ENCODE results near the gene HOXA6. TPM values are rescaled to one million over a fixed set of nuclear protein-coding genes. Genes with fewer than 3 reads are reported as not detected.

Gene HOXA6
- total RNA-seq, 1 donor from 2014 or later: not detected

DNA sequence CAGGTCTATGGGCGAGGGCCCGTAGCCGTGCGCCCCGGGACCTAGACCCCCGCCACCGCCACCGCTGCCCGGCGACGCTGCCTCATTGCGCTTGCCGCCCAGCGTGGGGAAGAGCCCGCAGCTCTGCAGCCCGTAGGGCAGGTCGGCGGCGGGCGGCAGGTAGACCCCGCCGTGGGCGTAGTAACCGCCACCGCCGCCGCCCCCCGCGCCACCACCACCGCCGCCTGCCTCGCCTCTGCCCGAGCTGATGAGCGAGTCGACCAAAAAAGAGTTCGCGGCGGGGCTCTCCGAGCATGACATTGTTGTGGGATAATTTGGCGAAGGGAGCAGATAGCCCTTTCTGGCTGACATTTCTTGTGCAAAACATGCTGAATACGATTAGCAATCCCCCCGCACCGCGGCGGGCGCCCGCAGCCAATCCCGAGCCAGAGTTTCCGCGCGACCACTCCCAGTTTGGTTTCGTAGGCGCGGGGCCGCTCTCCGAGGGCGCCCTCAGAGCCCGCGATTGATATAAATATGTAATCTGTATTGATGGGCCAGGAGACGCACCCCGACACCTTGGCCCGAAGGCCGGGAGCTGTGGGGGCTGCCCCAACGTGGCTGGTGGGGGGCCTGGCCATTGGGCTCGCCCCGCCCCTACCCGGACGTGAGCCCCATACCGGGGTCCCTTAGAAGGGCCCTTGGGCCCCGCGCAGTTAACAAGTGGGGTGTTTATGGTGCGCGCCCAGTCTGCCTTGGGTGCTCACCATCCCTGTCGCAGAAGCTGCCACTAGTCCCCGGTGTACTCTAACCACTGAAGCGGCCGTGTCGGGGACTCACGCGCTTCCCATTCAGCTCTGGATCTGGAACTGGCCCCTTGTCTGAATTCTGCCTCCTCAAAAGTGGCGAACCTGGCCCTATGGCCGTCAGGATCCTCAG, 26.6 kb upstream of the HOXA6 start, which contains the start of gene HOXA10:
Gene HOXA10, minus strand, starts transcription at position 365 of the 918 bp plus-strand sequence. Its CDS starts 14 bp downstream, at position 351.
- intact Hi-C loops (cut with micrococcal nuclease): loop anchor here (2.0 kb wide), 1 partner anchor 25 kb away; no protein-coding TSS in a partner anchor

DNA sequence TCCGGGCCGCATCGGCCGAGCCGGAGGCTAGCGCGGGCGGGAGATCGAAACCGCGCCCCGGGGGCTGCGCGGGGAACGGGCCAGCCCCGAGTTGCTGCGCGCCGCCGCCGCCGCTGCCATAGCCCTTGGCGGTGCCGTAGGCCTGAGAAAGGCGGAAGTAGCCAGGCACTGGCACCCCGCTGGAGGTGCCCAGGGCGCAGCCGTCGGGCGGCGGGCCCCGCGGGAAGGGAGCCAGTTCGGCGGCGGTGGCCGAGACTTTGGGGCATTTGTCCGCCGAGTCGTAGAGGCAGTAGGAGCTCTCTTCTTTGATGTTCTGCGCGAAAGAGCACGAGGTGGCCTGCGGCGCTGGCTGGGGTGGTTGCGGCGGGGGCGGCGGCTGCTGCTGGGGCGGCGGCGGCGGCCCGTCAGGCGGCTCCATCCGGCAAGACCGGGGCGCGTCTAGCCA, 26.0 kb upstream of the HOXA6 start:
- intact Hi-C loops (cut with micrococcal nuclease): loop anchor here (2.0 kb wide), 1 partner anchor 25 kb away; no protein-coding TSS in a partner anchor

DNA sequence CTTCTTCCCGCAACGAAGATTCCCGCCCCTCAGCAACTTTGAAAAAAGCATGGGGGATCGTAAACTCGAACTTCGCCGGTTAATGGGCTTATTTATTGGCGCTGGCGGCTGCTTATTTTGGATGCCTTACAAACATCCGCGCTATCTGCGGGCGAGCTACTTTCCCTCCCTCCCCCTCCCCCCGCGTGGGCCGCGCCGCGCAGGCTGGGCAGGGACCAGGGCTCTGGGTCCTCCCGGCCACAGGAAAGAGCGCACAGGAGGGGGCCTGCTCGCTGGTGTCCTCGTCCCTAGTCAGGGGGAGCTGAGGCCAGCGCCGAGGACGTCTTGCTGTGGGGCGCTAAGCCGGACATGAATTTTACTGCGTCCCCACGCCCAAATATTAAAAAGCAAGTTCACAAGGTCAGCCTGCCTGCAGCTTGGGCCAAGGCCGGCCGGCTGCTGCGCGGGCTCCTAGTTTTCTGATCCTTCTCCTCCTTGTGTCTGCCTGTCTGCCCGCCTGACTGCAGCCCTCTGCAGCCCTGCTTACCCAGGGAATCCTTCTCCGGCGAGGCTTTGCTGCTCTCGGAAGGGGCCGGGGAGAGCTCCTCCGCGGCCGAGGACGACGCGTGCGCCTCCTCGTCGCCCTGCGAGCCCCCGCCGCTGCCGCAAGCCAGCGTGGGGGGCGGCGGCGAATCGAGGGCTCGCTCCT, 25.4 kb upstream of the HOXA6 start:
- intact Hi-C loops (cut with micrococcal nuclease): loop anchor here (2.0 kb wide), 1 partner anchor 26 kb away; no protein-coding TSS in a partner anchor

DNA sequence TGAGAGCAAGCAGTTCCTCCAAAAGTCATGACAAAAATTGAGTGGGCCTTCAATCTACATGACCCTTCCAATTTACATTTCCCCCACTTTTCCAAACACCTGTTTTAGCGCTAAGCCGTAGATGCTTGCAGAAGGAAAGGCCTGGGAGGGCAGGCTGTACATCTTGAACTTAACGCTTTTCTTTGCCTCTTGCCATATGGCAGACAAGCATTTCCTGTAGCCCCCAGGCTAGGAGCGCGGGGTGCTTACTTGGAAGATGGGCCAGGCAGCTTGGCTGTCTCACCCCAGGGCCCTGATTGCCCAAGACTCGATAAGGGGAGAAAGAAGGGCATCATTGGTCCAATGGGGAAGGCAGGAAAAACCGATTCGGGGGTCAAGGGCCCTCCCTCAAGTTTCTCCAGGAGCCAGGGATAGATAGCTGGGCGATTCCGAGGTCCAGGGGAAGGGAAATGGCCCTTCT, 24.8 kb upstream of the HOXA6 start:
- intact Hi-C loops (cut with micrococcal nuclease): loop anchor here (2.0 kb wide), 1 partner anchor 26 kb away; no protein-coding TSS in a partner anchor

DNA sequence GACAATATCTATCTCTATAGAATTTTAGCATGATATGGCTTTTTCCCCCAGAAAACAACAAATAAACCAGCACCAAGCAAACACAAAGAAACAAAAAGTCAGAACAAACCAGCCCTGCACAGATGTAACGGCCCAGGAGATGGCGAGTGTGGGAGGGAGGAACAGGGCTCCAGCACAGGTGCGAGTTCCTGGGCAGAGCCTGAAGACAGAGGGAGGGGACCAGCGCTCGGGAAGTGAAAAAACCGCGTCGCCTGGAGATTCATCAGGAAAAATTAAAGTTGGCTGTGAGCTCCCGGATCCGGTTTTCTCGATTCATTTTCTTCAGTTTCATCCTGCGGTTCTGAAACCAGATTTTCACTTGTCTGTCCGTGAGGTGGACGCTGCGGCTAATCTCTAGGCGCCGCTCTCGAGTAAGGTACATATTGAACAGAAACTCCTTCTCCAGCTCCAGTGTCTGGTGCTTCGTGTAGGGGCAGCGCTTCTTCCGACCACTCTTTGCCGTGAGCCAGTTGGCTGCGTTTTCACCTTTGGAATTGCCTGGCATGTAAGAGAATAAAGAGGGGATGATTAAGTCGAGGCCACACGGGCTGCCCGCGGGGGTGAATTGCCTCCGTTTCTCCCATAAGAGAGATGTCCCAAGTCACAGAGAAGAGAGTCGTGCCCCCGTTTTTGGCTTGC, 24.2 kb upstream of the HOXA6 start:
- intact Hi-C loops (cut with micrococcal nuclease): loop anchor here (2.0 kb wide), 1 partner anchor 27 kb away; no protein-coding TSS in a partner anchor

DNA sequence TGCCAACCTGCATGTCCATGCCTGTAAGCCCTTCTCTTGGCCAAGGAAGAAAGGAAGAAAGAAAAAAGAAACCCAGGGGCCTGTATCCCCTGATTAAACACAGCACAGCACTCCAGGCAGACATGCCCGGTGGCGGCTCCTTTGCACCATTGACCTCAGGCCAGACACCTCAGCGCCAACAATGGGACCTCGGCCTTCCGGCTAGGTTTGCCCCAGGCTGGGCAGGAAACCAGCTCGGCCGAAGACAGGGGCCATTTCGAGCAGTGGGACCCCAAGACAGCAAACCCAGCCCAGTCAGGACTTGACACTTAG, 23.7 kb upstream of the HOXA6 start:
- intact Hi-C loops (cut with micrococcal nuclease): no loop called here

DNA sequence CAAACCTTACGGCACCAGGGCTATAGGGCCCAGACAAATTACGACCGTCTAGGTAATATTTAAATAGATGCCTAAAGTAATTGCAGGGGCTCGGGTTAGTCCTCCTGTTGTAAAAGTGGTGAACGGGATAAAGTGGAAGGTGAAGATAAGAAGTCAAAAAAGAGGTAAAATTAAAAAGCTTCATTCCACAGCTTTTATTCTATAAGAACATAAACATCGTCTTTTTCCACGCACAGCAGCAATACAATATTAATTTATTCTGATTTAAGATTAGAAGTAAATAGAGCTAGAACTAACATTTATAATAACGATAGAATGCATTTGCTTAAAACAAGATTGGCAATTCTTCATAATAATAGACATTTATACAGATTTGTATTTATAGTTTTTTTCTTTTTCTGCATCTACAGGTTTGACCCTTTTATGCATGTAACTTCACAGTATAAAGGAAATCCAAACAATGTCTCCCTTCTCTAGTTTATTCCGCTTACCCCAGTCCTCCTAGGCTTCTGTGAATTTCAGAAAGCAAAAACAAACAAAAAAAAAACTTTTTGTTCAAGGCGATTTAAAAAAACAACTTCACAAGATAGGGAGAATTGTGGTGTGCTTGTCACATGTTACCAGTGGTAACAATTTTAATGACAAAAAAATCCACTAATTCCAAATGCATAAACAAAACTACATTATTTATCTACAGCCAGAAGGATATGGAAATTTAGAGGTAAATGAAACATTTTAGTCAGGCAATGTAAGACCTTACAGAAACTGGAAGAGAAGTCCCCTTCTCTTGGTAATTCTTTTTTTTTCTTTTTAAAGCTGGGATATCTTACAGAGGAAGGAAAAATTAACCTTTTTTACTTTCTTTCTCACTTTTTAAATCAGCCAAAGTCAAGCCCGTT, 23.1 kb upstream of the HOXA6 start:
- intact Hi-C loops (cut with micrococcal nuclease): no loop called here

DNA sequence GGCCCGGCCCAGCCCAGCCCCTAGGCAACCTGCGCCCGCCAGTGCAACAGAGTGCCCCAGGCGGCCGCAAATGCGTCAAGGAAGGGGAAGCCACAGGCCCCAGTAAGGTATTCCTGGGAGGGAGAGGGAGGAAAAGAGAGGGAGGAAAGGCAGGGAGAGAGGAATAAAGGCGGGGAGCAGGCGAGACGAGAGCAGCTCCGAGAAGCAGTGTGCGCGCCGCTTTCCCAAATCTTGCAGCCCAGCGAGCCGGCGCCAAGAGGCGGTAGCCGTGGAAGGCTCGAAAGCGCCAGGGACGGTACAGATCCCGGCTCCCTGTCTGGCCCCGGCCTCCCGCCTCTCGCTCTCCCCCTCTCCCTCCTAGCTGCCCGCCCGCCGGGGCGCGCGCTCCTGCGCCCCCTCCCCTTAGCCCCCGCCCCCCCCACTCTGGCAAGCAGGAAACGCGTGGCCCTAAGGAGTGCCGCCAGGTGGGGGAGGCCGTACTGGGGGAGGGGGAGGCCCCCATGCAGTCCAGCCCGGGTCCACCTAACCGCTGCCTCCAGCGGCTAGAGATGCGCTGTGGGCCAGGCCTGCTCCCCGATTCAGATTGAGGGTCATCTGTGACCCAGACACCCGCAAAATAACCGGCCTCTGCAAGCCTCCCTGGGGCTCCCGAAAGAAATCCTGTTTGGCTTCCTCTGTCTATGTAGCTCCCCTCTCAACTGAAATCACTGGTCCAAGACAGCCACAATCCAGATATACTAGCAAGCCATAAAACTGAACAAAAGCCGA, 22.3 kb upstream of the HOXA6 start:
- intact Hi-C loops (cut with micrococcal nuclease): loop anchor here (2.0 kb wide), 1 partner anchor 15 kb away; the partner anchor contains the start of gene HOXA11

DNA sequence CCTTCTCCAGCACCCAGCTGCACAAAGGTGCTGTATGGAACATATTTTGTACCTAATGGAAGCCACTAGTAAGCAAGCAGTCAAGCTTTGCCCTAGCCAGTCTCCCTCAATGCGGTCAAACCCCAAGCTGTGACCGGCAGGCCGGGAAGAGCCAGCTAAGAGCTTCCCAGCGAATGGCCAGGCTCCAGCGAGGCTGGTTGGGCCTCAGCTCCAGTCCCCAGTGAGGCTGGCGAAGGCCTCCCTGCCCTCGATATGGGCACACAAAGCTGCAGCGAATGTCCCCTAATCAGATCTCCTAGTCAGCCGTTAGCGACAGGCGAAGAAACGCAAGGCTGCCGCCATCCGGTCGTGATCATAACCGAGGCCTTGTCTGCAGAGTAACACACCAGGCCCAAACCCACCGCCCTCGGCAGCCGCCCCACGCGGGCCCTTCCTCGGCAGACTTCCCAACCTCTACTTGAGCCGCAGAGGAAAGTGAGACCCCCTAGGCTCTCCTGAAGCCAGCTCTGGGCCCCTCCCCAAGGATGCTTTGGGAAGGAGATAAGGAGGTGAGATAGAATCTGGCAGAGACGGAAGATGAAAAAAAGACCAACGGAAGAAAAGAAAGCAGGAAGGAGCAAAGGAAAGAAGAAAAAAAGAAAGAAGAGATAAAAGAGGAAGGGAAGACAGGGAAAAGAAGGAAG, 20.8 kb upstream of the HOXA6 start:
- intact Hi-C loops (cut with micrococcal nuclease): loop anchor here (2.0 kb wide), 1 partner anchor 16 kb away; the partner anchor contains the start of gene HOXA11

DNA sequence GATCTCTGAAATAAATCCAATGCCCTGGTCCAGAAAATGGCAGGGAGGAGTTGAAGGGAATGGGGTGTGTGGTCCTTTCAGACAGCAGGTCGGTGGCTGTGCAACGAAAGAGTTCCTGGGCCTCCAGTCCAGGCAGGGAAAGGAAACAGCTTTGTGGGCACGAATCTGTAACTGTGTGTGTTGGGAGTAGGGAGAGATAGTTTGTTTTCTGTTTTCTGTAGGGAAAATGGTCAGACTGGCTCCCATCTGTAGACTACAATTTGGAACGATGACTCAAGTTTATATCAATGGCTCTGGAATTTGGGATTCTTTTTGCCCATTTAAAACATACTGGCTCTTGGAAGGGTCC, 20.3 kb upstream of the HOXA6 start:
- intact Hi-C loops (cut with micrococcal nuclease): loop anchor here (2.0 kb wide), 2 partner anchors 17 to 77 kb away; partner anchors contain the start of gene HOXA11

DNA sequence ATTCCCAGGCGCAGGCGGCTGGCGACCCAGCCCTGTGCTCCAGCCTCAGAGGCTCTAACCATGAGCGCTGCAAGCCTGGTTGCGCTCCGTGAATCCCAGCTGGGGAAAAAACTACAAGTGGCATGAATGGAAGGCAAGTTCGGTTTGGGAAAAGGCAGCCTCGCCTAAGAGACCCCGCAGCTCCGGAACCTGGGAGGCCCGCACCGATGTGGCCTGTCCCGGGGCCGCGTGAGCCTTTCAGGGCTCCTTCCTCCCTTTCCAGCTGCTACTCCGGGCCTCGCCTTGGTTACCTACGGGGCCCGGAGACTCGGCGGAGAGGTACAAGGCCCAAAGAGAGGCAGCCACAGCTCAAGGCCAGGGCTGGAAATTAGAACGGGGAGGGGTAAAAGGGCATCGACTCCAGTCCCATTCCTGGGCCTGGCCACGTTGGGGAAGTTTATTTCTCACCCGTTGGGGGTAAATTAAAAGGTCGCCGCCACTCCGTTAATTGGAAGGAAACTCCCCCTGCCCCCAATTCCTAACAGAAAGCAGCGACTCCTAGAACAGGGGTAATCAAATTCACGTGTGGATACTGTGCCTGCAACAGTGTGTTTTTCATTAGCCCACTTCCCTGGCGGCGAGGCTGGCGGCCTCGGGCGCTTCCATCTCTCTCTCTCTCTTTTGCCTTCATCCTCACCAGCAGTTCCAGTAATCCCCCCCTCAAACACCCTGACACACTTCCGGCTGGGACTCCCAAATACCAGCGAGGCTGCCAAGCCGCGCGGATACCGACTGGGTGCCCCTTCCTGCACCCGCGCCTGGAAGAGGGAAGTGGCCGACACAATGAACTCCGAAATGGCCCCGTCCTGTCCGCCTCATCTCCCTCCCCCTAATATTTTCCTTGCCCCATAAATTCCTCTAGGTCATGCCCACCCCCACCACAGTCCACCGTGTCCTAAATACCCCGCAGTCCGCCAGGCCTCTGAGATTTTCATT, 19.2 kb upstream of the HOXA6 start:
- intact Hi-C loops (cut with micrococcal nuclease): loop anchor here (2.0 kb wide), 1 partner anchor 78 kb away; no protein-coding TSS in a partner anchor

DNA sequence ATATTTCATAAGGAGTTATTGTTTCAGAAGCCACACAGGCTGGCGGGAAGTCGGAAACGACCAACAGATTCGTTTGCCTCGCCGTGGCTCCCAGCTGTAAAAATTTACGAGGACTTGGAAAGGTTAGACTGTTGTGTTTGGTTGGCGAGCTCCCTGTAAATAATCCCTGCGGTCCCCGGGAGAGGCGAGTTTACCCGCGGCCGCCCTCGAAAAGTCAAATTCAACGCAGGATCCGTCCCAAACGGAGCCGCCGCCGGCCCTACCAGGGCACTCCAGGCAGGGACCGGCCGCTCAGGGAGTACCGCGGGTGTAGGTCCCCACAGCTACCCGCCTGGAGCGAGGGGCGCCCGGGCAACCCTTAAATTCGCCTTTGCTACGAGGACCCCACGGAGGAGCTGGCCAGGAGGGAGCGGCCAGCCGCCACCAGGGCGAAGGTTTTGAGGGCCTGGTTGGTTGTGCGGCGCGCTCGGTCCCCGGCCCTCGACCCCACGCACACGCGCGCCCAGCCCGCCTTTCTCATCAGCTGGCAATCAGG, 18.5 kb upstream of the HOXA6 start:
- intact Hi-C loops (cut with micrococcal nuclease): loop anchor here (2.0 kb wide), 1 partner anchor 79 kb away; no protein-coding TSS in a partner anchor

DNA sequence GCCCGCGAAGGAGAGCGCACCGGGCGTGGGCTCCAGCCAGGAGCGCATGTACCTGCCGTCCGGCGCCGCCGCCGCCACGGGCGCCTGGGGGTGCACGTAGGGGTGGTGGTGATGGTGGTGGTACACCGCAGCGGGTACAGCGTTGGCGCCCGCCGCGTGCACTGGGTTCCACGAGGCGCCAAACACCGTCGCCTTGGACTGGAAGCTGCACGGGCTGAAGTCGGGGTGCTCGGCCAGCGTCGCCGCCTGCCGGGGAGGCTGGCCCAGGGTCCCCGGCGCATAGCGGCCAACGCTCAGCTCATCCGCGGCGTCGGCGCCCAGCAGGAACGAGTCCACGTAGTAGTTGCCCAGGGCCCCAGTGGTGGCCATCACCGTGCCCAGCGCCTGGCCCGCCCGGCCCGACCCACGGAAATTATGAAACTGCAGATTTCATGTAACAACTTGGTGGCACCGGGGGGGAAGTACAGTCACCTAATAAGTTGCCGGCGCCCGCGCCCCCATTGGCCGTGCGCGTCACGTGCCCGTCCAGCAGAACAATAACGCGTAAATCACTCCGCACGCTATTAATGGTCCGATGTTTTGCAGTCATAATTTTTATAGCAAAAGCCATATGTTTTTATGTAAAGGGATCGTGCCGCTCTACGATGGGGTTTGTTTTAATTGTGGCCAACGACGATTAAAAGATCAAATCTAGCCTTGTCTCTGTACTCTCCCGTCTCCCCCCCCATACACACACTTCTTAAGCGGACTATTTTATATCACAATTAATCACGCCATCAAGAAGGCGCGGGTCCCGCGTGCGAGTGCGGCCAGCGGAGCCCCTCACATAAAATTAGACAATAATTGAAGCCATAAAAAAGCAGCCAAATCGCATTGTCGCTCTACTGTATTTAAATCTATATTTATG, 17.8 kb upstream of the HOXA6 start, which contains the start of gene HOXA9:
Gene HOXA9, minus strand, starts transcription at position 449 of the 907 bp plus-strand sequence. Its CDS starts 80 bp downstream, at position 369.
- intact Hi-C loops (cut with micrococcal nuclease): no loop called here

DNA sequence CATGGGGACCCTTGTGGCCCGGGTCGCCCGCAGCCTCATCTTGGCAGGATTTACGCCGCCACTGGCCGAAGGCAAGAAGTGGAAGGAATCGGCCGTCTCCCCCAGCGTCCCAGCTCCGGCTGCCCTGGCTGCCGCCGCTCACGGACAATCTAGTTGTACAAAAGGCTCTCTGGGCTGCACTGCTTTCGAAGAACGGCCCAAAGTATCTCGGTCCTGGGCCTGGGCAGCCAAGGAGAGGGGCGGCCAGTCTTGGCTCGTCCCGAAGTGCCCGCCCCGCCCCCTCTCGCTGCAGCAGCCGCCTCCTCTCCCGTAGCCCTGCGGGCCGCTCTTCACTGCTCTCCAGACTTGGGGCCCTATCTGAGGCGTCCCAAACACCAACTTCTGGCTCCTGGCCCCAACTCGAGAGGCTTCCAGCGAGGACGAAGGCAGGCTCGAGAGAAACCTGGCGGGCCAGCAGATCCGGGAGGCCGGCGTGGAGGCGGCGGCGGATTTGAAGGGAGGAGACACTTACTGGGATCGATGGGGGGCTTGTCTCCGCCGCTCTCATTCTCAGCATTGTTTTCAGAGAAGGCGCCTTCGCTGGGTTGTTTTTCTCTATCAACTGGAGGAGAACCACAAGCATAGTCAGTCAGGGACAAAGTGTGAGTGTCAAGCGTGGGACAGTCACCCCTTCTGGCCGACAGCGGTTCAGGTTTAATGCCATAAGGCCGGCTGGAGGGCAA, 17.0 kb upstream of the HOXA6 start:
- intact Hi-C loops (cut with micrococcal nuclease): loop anchor here (5.0 kb wide), 1 partner anchor 33 kb away; no protein-coding TSS in a partner anchor

DNA sequence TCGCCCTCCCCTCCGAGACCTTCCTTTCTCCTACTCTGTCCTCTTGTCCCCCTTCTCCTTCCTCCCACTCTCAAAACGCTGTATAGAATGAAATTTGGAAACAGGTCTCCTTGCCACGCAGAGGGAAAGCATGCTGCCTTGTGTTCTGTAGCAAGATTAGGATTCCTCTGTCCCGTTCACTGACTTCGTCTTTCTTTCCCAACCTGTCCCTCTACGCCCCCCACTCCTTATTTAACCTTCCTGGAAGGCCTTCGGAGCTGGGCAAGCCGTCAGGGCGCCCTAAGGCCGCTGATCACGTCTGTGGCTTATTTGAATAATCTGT, 16.4 kb upstream of the HOXA6 start:
- intact Hi-C loops (cut with micrococcal nuclease): loop anchor here (5.0 kb wide), 1 partner anchor 33 kb away; no protein-coding TSS in a partner anchor
